Aorta (tissue), 5 donors: ENCODE data around the gene CWC25. TPM values are rescaled to one million over a fixed set of nuclear protein-coding genes. Genes with fewer than 3 reads are reported as not detected.

Source experiments
- ATAC-seq: fragments of 200-7000 bp; cut with Tn5 transposase; one replicate; pipeline ENCODE4 v1.9.1; 2022; ENCODE audit warnings: moderate library complexity; ENCODE audit not compliant: low FRiP score
- DNase-seq, 2 donors: peaks; one replicate each; pipeline ENCODE4 v3.0.0-alpha.2; 2020
- H3K27ac ChIP-seq, 2 donors: one replicate each; pipeline ENCODE4 v1.5.1; 2013; ENCODE audit warnings: low read length in 2 of 2, mild to moderate bottlenecking in 2 of 2, moderate library complexity in 2 of 2, control low read depth in 1 of 2, inconsistent platforms in 1 of 2, low read depth in 1 of 2
- H3K27me3 ChIP-seq, 2 donors: one replicate each; pipeline ENCODE4 v1.6.1; 2013; ENCODE audit warnings: control low read depth in 1 of 2, low read length in 1 of 2, mild to moderate bottlenecking in 1 of 2, moderate library complexity in 1 of 2; ENCODE audit not compliant: insufficient read depth in 2 of 2, control insufficient read depth in 1 of 2
- H3K36me3 ChIP-seq, 2 donors: one replicate each; pipeline ENCODE4 v1.6.1; 2013; ENCODE audit warnings: control low read depth in 1 of 2, low read length in 1 of 2, mild to moderate bottlenecking in 1 of 2; ENCODE audit not compliant: insufficient read depth in 2 of 2, control insufficient read depth in 1 of 2
- H3K4me1 ChIP-seq, 2 donors: one replicate each; pipeline ENCODE4 v1.6.1; 2013; ENCODE audit warnings: low read length in 2 of 2, control low read depth in 1 of 2, mild to moderate bottlenecking in 1 of 2, moderate library complexity in 1 of 2; ENCODE audit not compliant: insufficient read depth in 2 of 2, control insufficient read depth in 1 of 2
- H3K4me3 ChIP-seq, 2 donors: one replicate each; pipeline ENCODE4 v1.5.1; 2013; ENCODE audit warnings: low read length in 2 of 2, control low read depth in 1 of 2, mild to moderate bottlenecking in 1 of 2
- H3K9me3 ChIP-seq: one replicate; pipeline ENCODE4 v1.6.1; 2013; ENCODE audit warnings: mild to moderate bottlenecking, low read length; ENCODE audit not compliant: control insufficient read depth
- WGBS, 2 donors: extraction: QIAGEN DNeasy Blood & Tissue Kit; methylation state at CpG; one replicate each; pipeline ENCODE4 v1.1.7; 2013; 5-methylcytosine and 5-hydroxymethylcytosine counted together
- intact Hi-C, 2 donors: fragments of 100-400 bp; cut with DNase I; formaldehyde crosslinking; loops; one replicate each; pipeline versions ENCODE4 v1.14.2 to v1.15.0; 2022
- polyA plus RNA-seq, 2 donors: library from polyadenylated mRNA; stranded (reverse); fragments of 200-250 nt; gene quantifications; one replicate each; pipeline ENCODE4 v1.2.3, GENCODE V29; 2013
- total RNA-seq, 2 donors: library from RNA; stranded (reverse); fragmentation: NEBNext Ultra II Directional; extraction: Animal tissue kit (Norgen Biotek cat#: 25700); gene quantifications; one replicate each; pipeline ENCODE4 v1.2.1, GENCODE V29; 2021
- donor health status: healthy with polysubstance abuse.
- donor health status: Bipolar disorder and iron deficiency.
- donor health status: DM: no; HTN: no; CAD: no.
- donor health status: DM: no; HTN: no; CAD: no.
- donor health status: DM: yes; HTN: yes; CAD: no.

CWC25 gene
- total and polyA plus RNA-seq, 4 donors, result 7.1 to 32.7 (median 21.4) TPM

- Histone ChIP-seq H3K4me1 (no peaks in the 10 kb centered on the region), H3K36me3 (peaks cover 14 to 38% of the 10 kb centered on the region in 2 donors), H3K27ac (no peak overlapping the region), H3K4me3 (no peak overlapping the region), H3K9me3 (no peaks in the 10 kb centered on the region), H3K27me3 (no peaks in the 10 kb centered on the region)
- intact Hi-C loops, result no loop called here
- 87% methylated on average over 23 of the region's 23 CpGs for WGBS, 2 donors
- no peak for DNase-seq
- ATAC-seq, result no peak
Measured at GRCh38 chr17:38779965-38780752, 45.0 kb downstream of the CWC25 start.

DNA sequence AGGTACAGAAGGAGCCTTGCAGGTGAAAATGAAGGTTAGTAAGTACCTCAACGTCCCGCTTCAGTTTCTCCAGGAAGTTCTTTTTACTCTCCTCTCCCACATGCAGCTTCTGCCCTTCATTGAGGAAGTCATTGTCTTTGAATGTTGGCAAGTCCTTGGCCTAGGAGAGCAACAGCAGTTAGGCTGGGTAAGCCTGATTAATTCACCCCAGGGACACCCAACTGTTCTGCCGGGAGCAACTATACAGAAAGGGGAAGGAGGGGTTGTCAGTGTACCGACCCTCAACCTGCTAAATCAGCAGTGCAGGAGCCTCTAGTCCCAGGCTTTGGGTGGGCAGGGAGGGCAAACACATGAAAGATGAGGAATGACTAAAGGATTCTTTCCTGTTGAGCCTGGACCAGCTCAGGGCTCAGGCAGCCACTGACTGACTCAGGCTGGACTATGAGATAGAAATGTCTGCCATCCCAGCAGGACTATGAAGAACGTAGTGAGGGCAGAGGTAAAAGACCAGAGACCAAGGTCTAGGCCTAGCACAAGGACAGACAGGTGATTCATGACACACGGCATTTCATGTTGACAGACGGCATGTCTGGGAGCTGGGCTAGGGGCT, 47.4 kb downstream of the CWC25 start:
- H3K4me1 ChIP-seq, result no peaks in the 10 kb centered on the region
- no peak overlapping the region for H3K27ac ChIP-seq
- no peak for DNase-seq
- H3K9me3 ChIP-seq, result no peaks in the 10 kb centered on the region
- no peak for ATAC-seq
- H3K4me3 ChIP-seq, result no peak overlapping the region
- H3K27me3 ChIP-seq, result no peaks in the 10 kb centered on the region
- 75% methylated on average over 7 of the region's 7 CpGs for WGBS, 2 donors
- intact Hi-C loops, result no loop called here
- H3K36me3 ChIP-seq, result peaks cover 14 to 31% of the 10 kb centered on the region in 2 donors

DNA sequence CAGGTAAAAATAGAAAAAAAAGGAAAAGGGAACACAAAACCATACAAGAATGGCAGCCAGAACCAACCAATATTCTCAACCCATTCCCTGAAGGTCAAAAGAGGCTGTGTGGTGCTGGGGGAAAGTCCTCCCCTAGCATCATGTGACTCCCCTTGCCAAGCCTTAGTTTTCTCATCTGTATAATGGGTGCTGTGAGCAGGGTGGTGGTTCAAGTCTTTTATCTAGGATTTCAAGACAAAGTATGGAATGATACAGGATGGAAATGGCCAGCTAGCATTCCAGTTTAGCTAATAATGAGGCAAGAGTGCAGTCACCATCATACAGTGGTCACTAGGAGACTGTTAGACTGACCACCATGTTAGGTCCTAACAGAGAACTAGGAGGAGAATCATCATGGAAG, 51.9 kb downstream of the CWC25 start:
- H3K4me1 ChIP-seq, result no peaks in the 10 kb centered on the region

GRCh38 chr17:38768417-38768816, 56.7 kb downstream of the CWC25 start:
- WGBS, 2 donors, result 64 to 67% methylated on average over 6 of the region's 6 CpGs
- Histone ChIP-seq H3K4me3 (no peak overlapping the region), H3K4me1 (no peaks in the 10 kb centered on the region), H3K36me3 (peaks cover 4 to 13% of the 10 kb centered on the region in 2 donors), H3K9me3 (no peaks in the 10 kb centered on the region), H3K27me3 (no peaks in the 10 kb centered on the region), H3K27ac (no peak overlapping the region)
- DNase-seq, result no peak
- ATAC-seq, result no peak
- intact Hi-C loops, result no loop called here

More for the DNA sequence above, 51.9 kb downstream of the CWC25 start:
- Histone ChIP-seq H3K4me3 (no peak overlapping the region), H3K9me3 (no peaks in the 10 kb centered on the region), H3K27ac (no peak overlapping the region), H3K27me3 (no peaks in the 10 kb centered on the region), H3K36me3 (peaks cover 0 to 22% of the 10 kb centered on the region in 2 donors)
- intact Hi-C loops, result no loop called here
- DNase-seq, result no peak
- no peak for ATAC-seq

DNA sequence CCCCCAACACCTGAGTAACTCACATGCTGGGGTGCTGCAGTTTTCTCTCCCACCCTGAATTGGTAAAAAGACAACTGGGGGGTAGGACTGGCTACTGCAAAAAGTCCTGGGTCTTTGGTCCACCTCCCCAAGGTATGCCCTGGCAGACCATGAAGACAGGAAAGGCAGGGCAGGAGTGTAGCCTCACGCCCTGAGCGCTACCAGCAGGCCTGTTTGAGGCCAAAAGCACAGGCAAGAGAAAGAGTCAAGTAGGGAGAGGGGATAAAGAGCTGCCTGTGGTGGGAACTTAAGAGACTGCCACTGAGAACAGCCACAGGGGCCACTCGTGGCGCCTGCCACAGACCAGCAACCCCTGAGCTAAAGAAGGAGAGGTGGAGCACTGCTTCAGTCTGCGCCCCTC, 58.8 kb downstream of the CWC25 start:
- Histone ChIP-seq H3K27me3 (no peaks in the 10 kb centered on the region), H3K27ac (no peak overlapping the region), H3K4me3 (no peak overlapping the region), H3K9me3 (no peaks in the 10 kb centered on the region), H3K36me3 (peaks cover 4 to 14% of the 10 kb centered on the region in 2 donors), H3K4me1 (no peaks in the 10 kb centered on the region)
- intact Hi-C loops, result no loop called here
- 84 to 90% methylated on average over 5 of the region's 5 CpGs for WGBS, 2 donors
- DNase-seq (no peak), ATAC-seq (no peak)

GRCh38 chr17:38762231-38762630, 62.9 kb downstream of the CWC25 start:
- DNase-seq (no peak), ATAC-seq (no peak)
- no peak overlapping the region for H3K27ac ChIP-seq
- H3K9me3 ChIP-seq, result no peaks in the 10 kb centered on the region
- no peaks in the 10 kb centered on the region for H3K27me3 ChIP-seq
- peaks cover 6 to 8% of the 10 kb centered on the region in 2 donors for H3K36me3 ChIP-seq
- WGBS, 2 donors, result 78 to 94% methylated on average over 3 of the region's 3 CpGs
- H3K4me3 ChIP-seq, result no peak overlapping the region
- intact Hi-C loops, result no loop called here
- no peaks in the 10 kb centered on the region for H3K4me1 ChIP-seq

DNA sequence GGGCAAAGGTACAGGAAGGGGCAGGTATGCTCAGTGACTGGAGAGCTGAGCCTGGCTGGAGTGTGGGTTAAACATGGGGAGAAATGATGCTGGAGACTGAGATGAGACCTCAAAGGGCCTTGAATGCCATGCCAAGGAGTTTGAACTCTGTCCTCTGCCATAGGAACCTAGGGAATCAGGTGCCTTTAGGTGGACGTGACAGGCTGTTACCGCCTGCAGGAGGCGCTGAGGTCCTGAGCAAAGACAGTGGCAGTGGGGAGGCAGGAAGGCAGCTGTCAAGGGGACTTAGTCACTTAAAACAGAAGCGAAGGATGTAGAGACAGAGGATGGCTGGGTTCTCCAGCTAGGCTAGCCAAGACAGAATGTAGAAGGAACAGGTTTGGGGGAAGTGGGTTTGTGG, 63.5 kb downstream of the CWC25 start:
- intact Hi-C loops, result no loop called here
- H3K4me1 ChIP-seq, result no peaks in the 10 kb centered on the region
- H3K27me3 ChIP-seq, result no peaks in the 10 kb centered on the region
- ATAC-seq (no peak), DNase-seq (no peak)
- H3K36me3 ChIP-seq, result peaks cover 6 to 8% of the 10 kb centered on the region in 2 donors
- 66 to 69% methylated on average over 4 of the region's 4 CpGs for WGBS, 2 donors
- H3K9me3 ChIP-seq, result no peaks in the 10 kb centered on the region
- no peak overlapping the region for H3K27ac ChIP-seq
- H3K4me3 ChIP-seq, result no peak overlapping the region

- Histone ChIP-seq H3K36me3 (peaks cover 0 to 3% of the 10 kb centered on the region in 2 donors), H3K4me3 (peak overlapping the region; percentile 23 to 81), H3K27ac (peak overlapping the region in 1 of 2 donors; percentile 60), H3K4me1 (no peaks in the 10 kb centered on the region), H3K9me3 (no peaks in the 10 kb centered on the region), H3K27me3 (no peaks in the 10 kb centered on the region)
- intact Hi-C loops, result loop anchor here in 1 of 2 donors (5.0 kb wide), 1 partner anchor 44 kb away; the partner anchor contains the start of gene PIP4K2B
- 3 to 7% methylated on average over 22 of the region's 22 CpGs for WGBS, 2 donors
- DNase-seq (peak in 1 of 2 donors; percentile 76), ATAC-seq (no peak)
Measured at GRCh38 chr17:38753071-38753506, 72.0 kb downstream of the CWC25 start.
